Measurements from ENCODE around the gene LRRK1. TPM values are rescaled to one million over a fixed set of nuclear protein-coding genes. Genes with fewer than 3 reads are reported as not detected.

Gene LRRK1
- total RNA-seq, 1 donor from 2014 or later, result 4.2 TPM

DNA sequence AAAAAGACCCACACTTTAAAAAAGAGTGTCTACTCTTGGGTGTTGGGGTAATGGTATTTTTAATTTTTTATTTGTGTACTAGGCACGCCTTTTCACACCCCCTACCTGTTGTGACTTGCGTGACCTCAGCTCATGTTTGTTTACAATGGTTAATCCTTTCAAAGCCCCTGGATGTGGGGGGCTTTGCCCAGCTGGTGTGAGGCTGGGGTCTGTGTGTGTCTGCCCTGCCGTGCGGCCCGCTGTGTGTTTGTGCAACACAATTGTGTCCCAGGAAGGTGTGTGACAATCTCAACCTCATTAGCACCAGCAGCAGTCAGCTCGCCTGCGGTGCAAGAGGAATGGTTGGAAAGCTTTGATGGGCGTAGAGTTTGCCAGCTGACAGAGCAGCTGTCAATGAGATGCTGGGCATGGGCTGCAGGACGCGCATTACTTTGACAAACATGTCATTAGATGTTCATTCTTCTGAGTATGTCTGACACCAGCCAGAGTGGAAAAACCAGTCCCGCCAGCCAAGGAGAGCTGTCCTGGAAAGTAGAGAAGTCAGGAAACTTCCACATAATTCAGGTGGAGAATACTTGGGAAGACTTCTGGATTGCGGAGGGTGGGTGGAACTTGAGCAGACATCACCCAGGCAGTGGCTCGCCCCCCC, 9.6 kb downstream of the LRRK1 start:
- DNase-seq (ENCODE audit: low read depth), result peak; percentile 63
- TF ChIP-seq, protein P1, sequence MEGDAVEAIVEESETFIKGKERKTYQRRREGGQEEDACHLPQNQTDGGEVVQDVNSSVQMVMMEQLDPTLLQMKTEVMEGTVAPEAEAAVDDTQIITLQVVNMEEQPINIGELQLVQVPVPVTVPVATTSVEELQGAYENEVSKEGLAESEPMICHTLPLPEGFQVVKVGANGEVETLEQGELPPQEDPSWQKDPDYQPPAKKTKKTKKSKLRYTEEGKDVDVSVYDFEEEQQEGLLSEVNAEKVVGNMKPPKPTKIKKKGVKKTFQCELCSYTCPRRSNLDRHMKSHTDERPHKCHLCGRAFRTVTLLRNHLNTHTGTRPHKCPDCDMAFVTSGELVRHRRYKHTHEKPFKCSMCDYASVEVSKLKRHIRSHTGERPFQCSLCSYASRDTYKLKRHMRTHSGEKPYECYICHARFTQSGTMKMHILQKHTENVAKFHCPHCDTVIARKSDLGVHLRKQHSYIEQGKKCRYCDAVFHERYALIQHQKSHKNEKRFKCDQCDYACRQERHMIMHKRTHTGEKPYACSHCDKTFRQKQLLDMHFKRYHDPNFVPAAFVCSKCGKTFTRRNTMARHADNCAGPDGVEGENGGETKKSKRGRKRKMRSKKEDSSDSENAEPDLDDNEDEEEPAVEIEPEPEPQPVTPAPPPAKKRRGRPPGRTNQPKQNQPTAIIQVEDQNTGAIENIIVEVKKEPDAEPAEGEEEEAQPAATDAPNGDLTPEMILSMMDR (IDR thresholded peaks at IDR 0.05; ENCODE audit: insufficient read depth, low read length, severe bottlenecking), result no peak

DNA sequence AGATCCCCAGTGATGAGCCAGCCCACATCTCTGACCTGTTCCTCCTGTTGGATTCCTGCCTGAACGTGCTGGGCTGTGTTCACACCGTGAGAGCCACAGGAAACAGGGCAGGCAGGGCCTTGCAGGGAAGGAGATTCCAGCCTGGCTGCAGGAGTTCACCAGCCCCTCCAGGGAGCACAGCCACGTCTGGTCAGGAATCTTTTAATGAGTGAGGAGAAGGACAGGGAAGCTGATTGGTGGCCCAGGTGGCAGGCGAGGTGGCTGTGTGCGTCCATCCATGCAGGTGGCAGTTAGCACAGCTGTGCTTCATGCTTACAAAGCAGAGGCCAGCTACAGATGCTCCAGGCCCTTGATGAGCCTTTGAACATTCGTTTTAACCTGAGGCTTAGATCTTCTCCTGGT, 10.5 kb downstream of the LRRK1 start:
- TF ChIP-seq, protein P1 (IDR thresholded peaks at IDR 0.05; ENCODE audit: insufficient read depth, low read length, severe bottlenecking), result no peak
- peaks cover 6% of the 10 kb centered on the region for H3K36me3 ChIP-seq (ENCODE audit: control insufficient read depth, insufficient read depth, low read length)
- H3K27me3 ChIP-seq (ENCODE audit: control insufficient read depth, insufficient read depth, low read length), result no peaks in the 10 kb centered on the region
- peak; percentile 86 for DNase-seq (ENCODE audit: low read depth)
- no peak for FAIRE-seq
- H3K4me3 ChIP-seq (ENCODE audit: low read depth, low read length), result no peak overlapping the region

More for the DNA sequence above, 9.6 kb downstream of the LRRK1 start:
- H3K4me3 ChIP-seq (ENCODE audit: low read depth, low read length), result no peak overlapping the region
- no peaks in the 10 kb centered on the region for H3K27me3 ChIP-seq (ENCODE audit: control insufficient read depth, insufficient read depth, low read length)
- H3K36me3 ChIP-seq (ENCODE audit: control insufficient read depth, insufficient read depth, low read length), result peaks cover 6% of the 10 kb centered on the region
- FAIRE-seq, result no peak

DNA sequence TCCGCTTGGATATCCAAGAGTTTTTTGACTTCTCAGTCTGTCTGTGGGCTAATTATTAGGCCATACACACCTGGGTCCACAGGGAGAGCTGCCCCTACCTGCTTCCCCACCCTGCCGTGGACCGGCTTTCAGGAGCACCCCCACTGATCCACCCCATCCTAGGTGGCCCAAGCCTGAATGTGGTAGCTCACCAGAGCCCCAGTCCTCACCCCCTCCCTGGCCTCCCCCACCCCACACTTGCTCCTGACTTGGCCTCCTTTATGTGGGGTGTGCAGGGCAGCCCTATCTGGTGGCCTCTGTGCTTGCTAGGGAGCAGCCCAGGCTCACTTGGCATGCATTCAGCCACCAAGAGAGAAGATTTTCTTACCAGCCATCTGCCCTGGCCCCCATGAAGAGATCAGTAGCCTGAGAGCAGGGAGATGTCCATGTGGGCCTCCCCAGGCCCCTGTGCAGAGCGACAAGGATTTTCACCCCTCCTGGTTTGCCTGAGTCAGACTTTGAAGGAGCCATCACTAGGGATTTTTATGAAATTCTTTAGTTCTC, 11.2 kb downstream of the LRRK1 start:
- peaks cover 4% of the 10 kb centered on the region for H3K36me3 ChIP-seq (ENCODE audit: control insufficient read depth, insufficient read depth, low read length)
- no peaks in the 10 kb centered on the region for H3K27me3 ChIP-seq (ENCODE audit: control insufficient read depth, insufficient read depth, low read length)
- no peak overlapping the region for H3K4me3 ChIP-seq (ENCODE audit: low read depth, low read length)
- FAIRE-seq, result no peak
- no peak for DNase-seq (ENCODE audit: low read depth)
- TF ChIP-seq, protein P1 (IDR thresholded peaks at IDR 0.05; ENCODE audit: insufficient read depth, low read length, severe bottlenecking), result no peak

DNA sequence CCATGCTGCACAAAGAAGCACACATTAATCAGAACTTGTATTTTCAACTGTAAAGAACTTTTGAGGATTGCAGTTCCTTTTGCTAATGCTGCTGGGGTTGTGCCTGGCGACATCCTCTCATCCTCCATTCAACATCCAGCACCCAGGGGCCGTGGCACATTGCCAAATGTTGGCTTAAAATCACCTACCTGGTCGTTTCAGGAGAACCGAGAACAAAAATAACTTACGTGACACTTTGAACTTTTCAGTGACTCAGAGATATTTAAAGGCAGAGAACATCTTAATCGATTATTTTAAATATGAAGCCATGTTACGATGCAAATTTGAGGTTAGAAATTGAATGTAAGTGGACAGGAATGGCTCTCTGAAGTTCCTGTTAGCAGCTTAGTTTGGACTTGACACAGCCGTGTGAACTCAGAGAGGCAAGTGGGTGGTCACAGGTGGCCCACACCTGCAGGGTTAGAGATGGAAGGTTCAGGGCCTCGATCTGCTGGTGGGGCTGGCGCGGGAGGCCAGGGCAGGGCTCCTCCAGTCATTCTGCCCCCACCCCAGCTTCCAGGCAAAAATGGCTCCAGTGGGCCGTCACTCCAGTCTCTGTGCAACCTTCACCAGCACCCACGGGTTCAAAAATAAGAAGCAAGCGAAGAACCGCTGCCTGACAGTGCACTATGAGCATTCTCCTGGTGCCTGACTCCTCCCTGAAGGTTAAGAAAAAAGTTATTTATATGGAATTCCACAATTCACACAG, 12.2 kb downstream of the LRRK1 start:
- Histone ChIP-seq H3K27me3 (ENCODE audit: control insufficient read depth, insufficient read depth, low read length) (no peaks in the 10 kb centered on the region), H3K4me3 (ENCODE audit: low read depth, low read length) (no peak overlapping the region), H3K36me3 (ENCODE audit: control insufficient read depth, insufficient read depth, low read length) (no peaks in the 10 kb centered on the region)
- TF ChIP-seq, protein P1 (IDR thresholded peaks at IDR 0.05; ENCODE audit: insufficient read depth, low read length, severe bottlenecking), result no peak
- FAIRE-seq, result no peak
- DNase-seq (ENCODE audit: low read depth), result no peak

DNA sequence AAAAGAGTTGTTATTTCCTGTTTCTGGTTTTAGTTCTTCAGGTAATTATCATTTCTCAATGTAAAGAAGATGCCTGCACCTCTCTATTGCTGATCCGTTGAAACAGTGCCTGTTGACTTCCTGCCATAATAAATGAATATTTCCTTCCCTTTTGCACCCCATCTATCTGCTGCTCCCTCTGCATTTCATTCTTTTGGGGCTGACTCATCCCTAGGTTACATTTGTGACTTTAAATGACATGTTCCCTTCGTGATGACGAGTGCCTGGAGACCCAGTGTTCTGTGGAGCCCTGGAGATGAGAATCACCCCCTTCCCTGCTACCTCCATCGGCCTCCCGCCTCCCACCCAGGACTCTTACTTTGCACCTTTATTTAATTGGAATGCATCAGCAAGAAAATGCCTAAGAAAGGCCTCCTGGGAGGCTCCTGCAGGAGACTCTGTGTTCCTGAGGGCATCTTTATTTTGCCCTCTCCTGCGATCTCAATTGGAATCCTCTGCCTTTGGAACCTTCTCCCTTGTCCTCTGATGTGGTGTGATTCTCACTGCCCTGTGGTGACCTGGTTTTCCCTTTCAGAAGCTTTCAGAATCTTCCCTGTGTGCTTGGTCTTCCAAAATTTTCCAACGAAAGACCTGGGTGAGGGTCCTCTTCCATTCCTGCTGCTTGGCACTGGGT, 13.7 kb downstream of the LRRK1 start:
- no peak for FAIRE-seq
- no peaks in the 10 kb centered on the region for H3K27me3 ChIP-seq (ENCODE audit: control insufficient read depth, insufficient read depth, low read length)
- no peak overlapping the region for H3K4me3 ChIP-seq (ENCODE audit: low read depth, low read length)
- TF ChIP-seq, protein P1 (IDR thresholded peaks at IDR 0.05; ENCODE audit: insufficient read depth, low read length, severe bottlenecking), result no peak
- no peaks in the 10 kb centered on the region for H3K36me3 ChIP-seq (ENCODE audit: control insufficient read depth, insufficient read depth, low read length)
- DNase-seq (ENCODE audit: low read depth), result no peak

Measured in bronchial epithelial cell (primary cell).